ENCODE results near the gene ABCG2. TPM values are rescaled to one million over a fixed set of nuclear protein-coding genes. Genes with fewer than 3 reads are reported as not detected.

ABCG2 gene
- total and polyA plus RNA-seq, 2 of the 4 experiments (the other 2 are of a cell fraction): 0.50 to 1.1 TPM

GRCh38 chr4:88179261-88179660 lies 20.8 kb upstream of the ABCG2 start:
- no peaks in the 10 kb centered on the region for H3K9me3 ChIP-seq (ENCODE audit: control insufficient read depth, insufficient read depth, low read length)
- CTCF ChIA-PET: no interaction called here
- peak overlapping the region; percentile 98; the same call in 1 of the 2 replicates for H2BK120ac ChIP-seq (ENCODE audit: low read depth, low read length)
- peak overlapping the region; percentile 97; the same call in 2 of the 3 replicates for H2BK15ac ChIP-seq (ENCODE audit: low read depth, low read length)
- peaks cover 11% of the 10 kb centered on the region for H3K4me1 ChIP-seq (ENCODE audit: control insufficient read depth, insufficient read depth, low read length)
- no peak overlapping the region for H2AK9ac ChIP-seq (replicated peaks; ENCODE audit: low read depth, low read length, poor library complexity)
- TF ChIP-seq BHLHE40 (IDR thresholded peaks at IDR 0.05; ENCODE audit: low read depth, low read length) (no peak), CTCF (conservative IDR thresholded peaks at IDR 0.05; ENCODE audit: low read depth, low read length) (no peak), USF2 (IDR thresholded peaks at IDR 0.05; ENCODE audit: low read depth, low read length) (no peak), CEBPB (IDR thresholded peaks at IDR 0.05; ENCODE audit: low read depth, low read length) (no peak), MXI1 (IDR thresholded peaks at IDR 0.05; ENCODE audit: borderline replicate concordance, low read depth, low read length) (no peak), SMC3 (IDR thresholded peaks at IDR 0.05; ENCODE audit: low read depth, low read length) (no peak), RAD21 (IDR thresholded peaks at IDR 0.05; ENCODE audit: low read length) (no peak), POLR2A (IDR thresholded peaks at IDR 0.05; ENCODE audit: low read depth, low read length) (no peak), MAFK (IDR thresholded peaks at IDR 0.05; ENCODE audit: low read depth, low read length) (no peak), RCOR1 (IDR thresholded peaks at IDR 0.05; ENCODE audit: insufficient replicate concordance, low read length) (no peak), FOS (IDR thresholded peaks at IDR 0.05; ENCODE audit: low read depth, low read length) (no peak), CHD1 (IDR thresholded peaks at IDR 0.05; ENCODE audit: low read depth, low read length) (no peak), RFX5 (IDR thresholded peaks at IDR 0.05; ENCODE audit: low read depth, low read length) (no peak), MAZ (IDR thresholded peaks at IDR 0.05; ENCODE audit: borderline replicate concordance, low read depth, low read length) (no peak), NFE2L2 (IDR thresholded peaks at IDR 0.05; ENCODE audit: low read depth, low read length) (no peak)
- no peak overlapping the region for H3K23ac ChIP-seq (ENCODE audit: low read depth, low read length)
- no peak for DNase-seq
- peak overlapping the region in 1 of 2 experiments; percentile 43; a peak in 1 of 4 replicates for H4K8ac ChIP-seq (ENCODE audit: low read depth in 2 of 2, low read length in 2 of 2)
- H2BK5ac ChIP-seq (ENCODE audit: low read depth, low read length, poor library complexity, severe bottlenecking): no peak overlapping the region
- H2AK5ac ChIP-seq (ENCODE audit: low read depth, low read length): peak overlapping the region; percentile 39; the same call in 1 of the 2 replicates
- no peak overlapping the region; the same call in 1 of the 2 replicates for H3K14ac ChIP-seq (replicated peaks; ENCODE audit: low read depth, low read length)
- H4K20me1 ChIP-seq (ENCODE audit: insufficient read depth, low read length): no peaks in the 10 kb centered on the region
- intact Hi-C loops (cut with micrococcal nuclease) (no loop called here), in situ Hi-C loops (cut with MboI; ENCODE audit: low sequenced_read_pairs) (no loop called here), dilution Hi-C loops (cut with HindIII; ENCODE audit: low sequenced_read_pairs, unreplicated experiment) (no loop called here)
- H3K27ac ChIP-seq (ENCODE audit: insufficient read depth, low read length): no peak overlapping the region
- H2BK20ac ChIP-seq (ENCODE audit: low read depth, low read length): peak overlapping the region; percentile 99
- 100% methylated on average over 2 of the region's 4 CpGs; no CpG with 5 or more reads in 1 of the 2 experiments for WGBS, 2 experiments (ENCODE audit: extremely low coverage in 2 of 2, insufficient read length in 1 of 2)
- no peaks in the 10 kb centered on the region for H3K27me3 ChIP-seq (ENCODE audit: control insufficient read depth, insufficient read depth, low read length)
- no peak overlapping the region for H3K56ac ChIP-seq (ENCODE audit: extremely low read depth, insufficient read depth, low read length)
- no peaks in the 10 kb centered on the region for H3K79me1 ChIP-seq (ENCODE audit: low read depth in 1 of 2, low read length in 2 of 2)
- POLR2A ChIA-PET (ENCODE audit: unreplicated experiment): no interaction called here
- H4K5ac ChIP-seq (ENCODE audit: low read depth, low read length): no peak overlapping the region
- H3K4me3 ChIP-seq (ENCODE audit: insufficient read depth, low read depth, low read length): no peak overlapping the region
- no peak overlapping the region for H2AFZ ChIP-seq (replicated peaks; ENCODE audit: low read length, poor library complexity)
- ATAC-seq (ENCODE audit: low read depth): no peak
- H3K9ac ChIP-seq (ENCODE audit: low read depth, low read length): no peak overlapping the region
- H3K18ac ChIP-seq (ENCODE audit: low read depth, low read length): no peak overlapping the region
- H3K9me1 ChIP-seq (ENCODE audit: insufficient read depth, low read length): peaks cover 15% of the 10 kb centered on the region
- BruUV-seq (replicated peaks): no TSS peak
- peak overlapping the region; percentile 95 for H4K91ac ChIP-seq (ENCODE audit: insufficient read depth, low read depth, low read length)
- H3K4me2 ChIP-seq (ENCODE audit: low read depth, low read length): no peak overlapping the region
- no peaks in the 10 kb centered on the region for H3K36me3 ChIP-seq (ENCODE audit: control insufficient read depth, insufficient read depth, low read length)
- H3K4ac ChIP-seq (ENCODE audit: low read depth, low read length): peak overlapping the region; percentile 96; the same call in 1 of the 2 replicates

All from IMR-90 (cell line).